ENCODE data around the gene LYSMD2. TPM values are rescaled to one million over a fixed set of nuclear protein-coding genes. Genes with fewer than 3 reads are reported as not detected.

LYSMD2 gene
- polyA plus RNA-seq, 2 of the 4 experiments (the other 2 are of a cell fraction): 18.3 to 29.2 TPM

DNA sequence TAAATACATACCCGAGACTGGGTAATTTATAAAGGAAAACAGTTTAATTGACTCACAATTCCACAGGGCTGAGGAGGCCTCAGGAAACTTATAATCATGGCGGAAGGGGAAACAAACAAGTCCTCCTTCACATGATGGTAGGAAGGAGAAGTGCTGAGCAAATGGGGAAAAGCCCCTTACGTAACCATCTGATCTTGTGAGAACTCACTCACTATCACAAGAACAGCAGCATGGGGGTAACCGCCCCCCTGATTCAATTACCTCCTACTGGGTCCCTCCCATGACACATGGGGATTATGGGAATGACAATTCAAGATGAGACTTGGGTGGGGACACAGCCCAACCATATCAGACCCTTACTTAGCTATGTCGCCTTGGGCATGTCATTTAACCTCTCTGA is 28.4 kb downstream of the LYSMD2 start:
- Histone ChIP-seq H3K4me3 (no peak overlapping the region), H3K4me2 (no peak overlapping the region), H3K27ac (no peak overlapping the region), H3K9me3 (no peaks in the 10 kb centered on the region), H3K4me1 (no peaks in the 10 kb centered on the region)
- ATAC-seq: no peak
- no peak for FAIRE-seq
- POLR2A ChIA-PET: no interaction called here
- CTCF ChIA-PET: interaction anchor here (1.5 to 2.2 kb wide), 3 partner anchors 67 to 92 kb away, joined by 4 to 9 read pairs (median 8); no protein-coding TSS in a partner anchor
- 69% methylated on average over 5 of the region's 5 CpGs for WGBS (ENCODE audit: missing lambda C conversion rate)
- no peak for DNase-seq (ENCODE audit: low read depth in 1 of 2, low spot score in 1 of 2)
- TF ChIP-seq HDAC2 (IDR thresholded peaks at IDR 0.05): no peak
- TF ChIP-seq HOXA7 (CRISPR knock-in tag; IDR thresholded peaks at IDR 0.05): no peak
- TF ChIP-seq, protein P1, sequence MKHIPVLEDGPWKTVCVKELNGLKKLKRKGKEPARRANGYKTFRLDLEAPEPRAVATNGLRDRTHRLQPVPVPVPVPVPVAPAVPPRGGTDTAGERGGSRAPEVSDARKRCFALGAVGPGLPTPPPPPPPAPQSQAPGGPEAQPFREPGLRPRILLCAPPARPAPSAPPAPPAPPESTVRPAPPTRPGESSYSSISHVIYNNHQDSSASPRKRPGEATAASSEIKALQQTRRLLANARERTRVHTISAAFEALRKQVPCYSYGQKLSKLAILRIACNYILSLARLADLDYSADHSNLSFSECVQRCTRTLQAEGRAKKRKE (CRISPR knock-in tag; IDR thresholded peaks at IDR 0.05; ENCODE audit: low read depth): no peak
- TF ChIP-seq PHF8 (IDR thresholded peaks at IDR 0.05; ENCODE audit: borderline replicate concordance, low read depth): no peak
- no peak for TF ChIP-seq MAZ (IDR thresholded peaks at IDR 0.05; ENCODE audit: borderline replicate concordance, low read depth, low read length)
- no peak for TF ChIP-seq ZNF302 (CRISPR knock-in tag; IDR thresholded peaks at IDR 0.05)
- no peak for TF ChIP-seq CBX8 (IDR thresholded peaks at IDR 0.05)

DNA sequence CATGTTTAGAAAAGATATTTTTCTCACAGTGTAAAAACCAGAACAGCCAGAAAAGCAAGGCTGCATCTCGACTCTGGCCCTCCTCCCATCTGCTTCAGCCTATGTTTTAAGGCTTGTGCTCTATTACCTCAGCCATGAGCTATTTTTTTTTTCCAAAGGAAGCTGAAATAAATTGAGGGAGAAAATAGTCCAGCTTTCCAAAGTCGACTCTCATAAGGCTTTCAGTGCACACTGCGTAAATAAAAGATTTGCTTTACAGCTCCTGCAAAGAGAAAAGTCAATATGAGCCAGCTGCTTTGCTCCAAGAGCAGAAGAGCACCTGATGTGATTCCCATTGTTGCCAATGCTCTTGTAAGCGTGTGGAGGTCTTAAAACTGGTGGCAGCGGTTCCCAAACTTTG is 29.4 kb downstream of the LYSMD2 start:
- ChIA-PET POLR2A (no interaction called here), CTCF (interaction anchor here (1.5 to 2.0 kb wide), 2 partner anchors 68 to 93 kb away, joined by 4 to 8 read pairs; no protein-coding TSS in a partner anchor)
- no peaks in the 10 kb centered on the region for H3K4me1 ChIP-seq
- H3K4me3 ChIP-seq: no peak overlapping the region
- no peaks in the 10 kb centered on the region for H3K9me3 ChIP-seq
- no peak overlapping the region for H3K4me2 ChIP-seq
- 30% methylated on average over 5 of the region's 5 CpGs for WGBS (ENCODE audit: missing lambda C conversion rate)
- H3K27ac ChIP-seq: no peak overlapping the region
- FAIRE-seq (no peak), DNase-seq (ENCODE audit: low read depth in 1 of 2, low spot score in 1 of 2) (no peak), ATAC-seq (no peak; a peak in 1 of 6 replicates)
- TF ChIP-seq CHD4 (IDR thresholded peaks at IDR 0.05; ENCODE audit: borderline replicate concordance) (no peak), HOXB13 (CRISPR knock-in tag; IDR thresholded peaks at IDR 0.05; ENCODE audit: low read depth) (no peak), JUN (IDR thresholded peaks at IDR 0.05) (no peak), HOXA7 (CRISPR knock-in tag; IDR thresholded peaks at IDR 0.05) (no peak)
- TF ChIP-seq, protein P2, sequence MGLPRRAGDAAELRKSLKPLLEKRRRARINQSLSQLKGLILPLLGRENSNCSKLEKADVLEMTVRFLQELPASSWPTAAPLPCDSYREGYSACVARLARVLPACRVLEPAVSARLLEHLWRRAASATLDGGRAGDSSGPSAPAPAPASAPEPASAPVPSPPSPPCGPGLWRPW (IDR thresholded peaks at IDR 0.05): no peak

DNA sequence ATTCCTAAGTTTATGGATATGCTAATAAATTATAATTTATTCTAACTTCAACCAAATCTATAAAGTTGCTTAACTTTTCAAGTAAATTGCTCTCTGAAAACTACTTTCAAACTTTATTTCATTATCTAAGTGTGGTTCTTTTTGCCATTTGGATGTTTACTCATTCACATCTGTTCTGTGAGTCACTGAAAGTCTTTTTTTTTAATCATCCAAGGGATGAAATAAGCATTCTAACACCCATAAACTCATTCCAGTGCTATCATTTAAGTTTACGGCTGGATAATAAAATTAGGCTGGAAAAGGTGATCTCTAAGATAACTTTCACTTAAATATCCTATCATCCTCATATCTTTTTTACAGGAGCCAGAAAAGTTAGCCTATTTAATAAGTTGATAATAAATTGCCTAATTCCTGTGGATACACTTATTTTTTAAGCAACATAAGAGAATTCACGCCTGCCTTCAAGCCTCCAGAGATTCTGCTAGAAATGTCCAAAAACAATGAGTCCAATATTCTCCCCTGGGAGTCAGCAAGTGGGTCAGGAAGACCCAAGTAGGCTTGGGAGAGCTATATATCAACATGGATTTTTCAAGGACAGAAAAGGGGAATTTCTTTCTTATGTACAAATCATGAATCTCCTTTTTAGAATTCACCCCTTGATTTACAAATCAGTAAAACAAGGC is 30.4 kb downstream of the LYSMD2 start:
- WGBS (ENCODE audit: missing lambda C conversion rate): 61% methylated on average over 2 of the region's 2 CpGs
- Histone ChIP-seq H3K4me1 (no peaks in the 10 kb centered on the region), H3K27ac (no peak overlapping the region), H3K4me2 (no peak overlapping the region), H3K4me3 (no peak overlapping the region), H3K9me3 (no peaks in the 10 kb centered on the region)
- no peak for FAIRE-seq
- ChIA-PET POLR2A (no interaction called here), CTCF (interaction anchor here (1.1 to 2.0 kb wide), 2 partner anchors 56 to 69 kb away, joined by 4 to 8 read pairs; no protein-coding TSS in a partner anchor)
- ATAC-seq: no peak
- TF ChIP-seq FOXS1 (CRISPR knock-in tag; IDR thresholded peaks at IDR 0.05) (no peak), PHF8 (IDR thresholded peaks at IDR 0.05; ENCODE audit: borderline replicate concordance, low read depth) (no peak), HOXB13 (CRISPR knock-in tag; IDR thresholded peaks at IDR 0.05; ENCODE audit: low read depth) (no peak), FOSB (CRISPR knock-in tag; IDR thresholded peaks at IDR 0.05) (no peak), RAD21 (conservative IDR thresholded peaks at IDR 0.05 in 1 of 2, IDR thresholded peaks at IDR 0.05 in 1 of 2) (no peak)
- no peak for DNase-seq (ENCODE audit: low read depth in 1 of 2, low spot score in 1 of 2)

DNA sequence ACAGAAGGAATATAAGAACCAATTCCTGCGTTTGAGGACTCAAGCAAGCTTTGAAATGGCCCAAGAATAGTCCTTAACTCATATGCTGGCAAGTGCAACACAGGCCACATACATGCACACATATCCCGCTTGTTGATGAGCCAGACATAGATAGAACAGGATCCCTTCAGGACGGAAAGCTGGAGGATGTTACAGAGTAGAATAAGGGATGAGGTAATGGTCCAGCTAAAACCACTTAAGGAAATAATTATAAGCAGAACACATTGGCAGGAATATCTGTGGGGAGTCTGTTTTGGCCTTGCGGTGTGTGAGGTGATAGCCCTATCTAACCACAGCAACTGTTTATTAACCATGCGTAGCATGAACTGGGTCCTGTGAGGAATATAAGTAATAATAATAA is 31.2 kb downstream of the LYSMD2 start:
- no peak for ATAC-seq
- WGBS (ENCODE audit: missing lambda C conversion rate): 59% methylated on average over 5 of the region's 5 CpGs
- Histone ChIP-seq H3K4me3 (no peak overlapping the region), H3K4me1 (no peaks in the 10 kb centered on the region), H3K4me2 (no peak overlapping the region), H3K27ac (no peak overlapping the region), H3K9me3 (no peaks in the 10 kb centered on the region)
- FAIRE-seq: peak; percentile 54
- POLR2A ChIA-PET: no interaction called here
- DNase-seq (ENCODE audit: low read depth in 1 of 2, low spot score in 1 of 2): no peak
- CTCF ChIA-PET: interaction anchor here (1.0 to 1.1 kb wide), 2 partner anchors 56 to 70 kb away, joined by 3 to 4 read pairs; no protein-coding TSS in a partner anchor
- TF ChIP-seq RCOR1 (IDR thresholded peaks at IDR 0.05; ENCODE audit: low read depth, low read length): no peak
- no peak for TF ChIP-seq MYC (IDR thresholded peaks at IDR 0.05; ENCODE audit: borderline replicate concordance, low read length)
- TF ChIP-seq, protein P2 (IDR thresholded peaks at IDR 0.05): no peak
- no peak for TF ChIP-seq HOXB13 (CRISPR knock-in tag; IDR thresholded peaks at IDR 0.05; ENCODE audit: low read depth)
- TF ChIP-seq RARB (CRISPR knock-in tag; IDR thresholded peaks at IDR 0.05): no peak
- TF ChIP-seq NR3C1 (IDR thresholded peaks at IDR 0.05): no peak
- TF ChIP-seq JUN (IDR thresholded peaks at IDR 0.05): no peak
- no peak for TF ChIP-seq ESRRA (IDR thresholded peaks at IDR 0.05; ENCODE audit: borderline replicate concordance, low read length)
- no peak for TF ChIP-seq BHLHE40 (IDR thresholded peaks at IDR 0.05; ENCODE audit: low read depth, low read length)
- TF ChIP-seq MAFK (IDR thresholded peaks at IDR 0.05; ENCODE audit: partially characterized antibody): no peak
- TF ChIP-seq, protein P3, sequence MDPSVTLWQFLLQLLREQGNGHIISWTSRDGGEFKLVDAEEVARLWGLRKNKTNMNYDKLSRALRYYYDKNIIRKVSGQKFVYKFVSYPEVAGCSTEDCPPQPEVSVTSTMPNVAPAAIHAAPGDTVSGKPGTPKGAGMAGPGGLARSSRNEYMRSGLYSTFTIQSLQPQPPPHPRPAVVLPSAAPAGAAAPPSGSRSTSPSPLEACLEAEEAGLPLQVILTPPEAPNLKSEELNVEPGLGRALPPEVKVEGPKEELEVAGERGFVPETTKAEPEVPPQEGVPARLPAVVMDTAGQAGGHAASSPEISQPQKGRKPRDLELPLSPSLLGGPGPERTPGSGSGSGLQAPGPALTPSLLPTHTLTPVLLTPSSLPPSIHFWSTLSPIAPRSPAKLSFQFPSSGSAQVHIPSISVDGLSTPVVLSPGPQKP (IDR thresholded peaks at IDR 0.05; ENCODE audit: low read depth, low read length): no peak
- TF ChIP-seq KDM5A (IDR thresholded peaks at IDR 0.05): no peak
- TF ChIP-seq NFE2L2 (conservative IDR thresholded peaks at IDR 0.05; ENCODE audit: low read length): no peak
- TF ChIP-seq ZNF302 (CRISPR knock-in tag; IDR thresholded peaks at IDR 0.05): no peak
- TF ChIP-seq RNF2 (IDR thresholded peaks at IDR 0.05; ENCODE audit: borderline replicate concordance, low read depth): no peak
- no peak for TF ChIP-seq HDAC2 (IDR thresholded peaks at IDR 0.05)
